HG02938 (cell line): ENCODE results near the gene KRTAP4-16.
"Not testable (repeated sequence)": the region's sequence is repeated elsewhere in the genome, so short reads cannot be mapped to it uniquely, and the experiment has no call there.

Experiments
- ATAC-seq: cut with Tn5 transposase; IDR thresholded peaks from one replicate; pipeline ENCODE4 v1.9.1; 2021; ENCODE audit warnings: mild to moderate bottlenecking, moderate library complexity; ENCODE audit not compliant: unreplicated experiment

KRTAP4-16 gene

DNA sequence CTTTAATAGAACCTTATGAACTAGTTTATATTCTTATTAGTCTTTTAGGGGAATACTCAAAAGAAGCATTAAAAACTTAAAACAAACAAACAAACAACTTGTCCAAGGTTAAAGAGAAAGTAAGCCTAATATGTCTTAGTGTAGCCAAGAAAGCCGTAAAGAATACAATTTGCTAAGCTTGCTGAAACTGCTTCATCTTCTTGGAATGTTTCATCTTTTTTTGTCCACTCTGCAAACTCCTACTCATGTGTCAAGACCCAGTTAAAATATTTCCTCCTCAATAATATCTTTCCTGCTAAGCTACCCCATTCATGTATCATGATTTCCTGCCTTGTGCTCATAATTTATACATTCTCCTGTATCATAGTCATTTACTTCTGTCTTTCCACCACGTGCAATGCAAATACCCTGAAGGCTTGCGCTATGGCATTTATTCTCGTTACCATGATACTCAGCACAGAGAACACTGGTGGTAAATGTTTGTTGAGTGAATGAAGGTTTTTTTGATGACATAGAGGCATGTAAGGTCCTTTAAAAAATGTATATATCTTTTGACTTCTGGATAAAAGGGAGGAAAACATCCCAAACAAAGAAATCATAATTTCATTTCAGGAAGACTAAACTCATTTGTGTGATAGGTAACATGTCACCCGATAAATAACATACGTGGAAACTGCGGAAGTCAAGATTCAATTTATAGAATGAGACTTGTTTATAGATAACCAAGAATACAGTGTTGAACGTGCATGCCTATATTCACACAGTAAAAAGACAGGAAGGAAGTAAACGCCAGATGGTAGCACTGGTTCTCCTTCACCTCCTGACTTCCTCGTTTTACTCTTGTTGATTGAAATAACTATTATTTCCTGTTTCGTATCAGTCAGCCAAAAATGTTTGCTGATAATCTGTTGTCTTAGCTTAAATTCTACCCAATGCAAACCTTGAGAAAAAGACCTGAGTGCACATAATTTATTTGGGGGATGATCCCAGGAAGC is 18.0 kb upstream of the KRTAP4-16 start:
- ATAC-seq = not testable (repeated sequence)

- ATAC-seq = no peak
These were observed 16.7 kb upstream of the KRTAP4-16 start for GRCh38 chr17:41118721-41119120.

- ATAC-seq = not testable (repeated sequence)
These were observed 15.9 kb upstream of the KRTAP4-16 start, which contains the start of gene KRTAP4-11 for GRCh38 chr17:41117846-41118386. Gene KRTAP4-11, minus strand, starts transcription at chr17:41118373. Its CDS starts 58 bp downstream, at chr17:41118315.

- ATAC-seq = no peak
These were observed 14.3 kb upstream of the KRTAP4-16 start for GRCh38 chr17:41116297-41116696.

GRCh38 chr17:41111151-41111885 is 9.3 kb upstream of the KRTAP4-16 start:
- ATAC-seq = no peak

DNA sequence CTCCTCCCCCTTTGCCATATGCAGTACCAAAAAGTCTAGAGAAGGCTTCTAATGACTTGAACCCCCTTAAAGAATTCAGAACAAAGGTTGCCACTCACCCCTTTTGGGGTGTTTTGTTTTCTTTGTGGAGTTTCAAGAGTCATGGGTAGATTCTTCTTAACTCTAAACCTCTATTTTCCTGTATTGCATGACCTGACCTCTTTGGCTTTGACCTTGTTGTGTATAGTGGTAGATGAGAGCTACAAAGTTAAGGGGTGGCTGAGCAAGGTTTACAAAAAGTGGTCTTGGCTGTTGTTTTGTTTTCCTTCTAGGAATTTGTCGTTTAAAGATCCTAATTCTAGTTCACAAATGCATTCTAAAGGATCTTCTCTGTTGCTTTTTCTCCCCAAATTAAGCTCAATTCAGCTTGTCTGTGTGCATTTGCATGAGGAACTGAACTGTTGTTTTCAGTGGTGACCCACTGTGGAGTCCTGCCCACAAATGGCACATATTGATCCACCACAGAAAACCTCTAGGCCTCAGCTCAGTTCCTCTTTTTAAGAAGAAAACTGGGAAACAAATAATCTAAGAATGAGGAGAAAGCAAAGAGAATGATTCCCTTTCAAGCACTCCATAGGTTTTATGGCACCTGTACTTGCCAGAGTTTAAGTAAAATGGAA is 6.8 kb upstream of the KRTAP4-16 start:
- ATAC-seq = not testable (repeated sequence)

DNA sequence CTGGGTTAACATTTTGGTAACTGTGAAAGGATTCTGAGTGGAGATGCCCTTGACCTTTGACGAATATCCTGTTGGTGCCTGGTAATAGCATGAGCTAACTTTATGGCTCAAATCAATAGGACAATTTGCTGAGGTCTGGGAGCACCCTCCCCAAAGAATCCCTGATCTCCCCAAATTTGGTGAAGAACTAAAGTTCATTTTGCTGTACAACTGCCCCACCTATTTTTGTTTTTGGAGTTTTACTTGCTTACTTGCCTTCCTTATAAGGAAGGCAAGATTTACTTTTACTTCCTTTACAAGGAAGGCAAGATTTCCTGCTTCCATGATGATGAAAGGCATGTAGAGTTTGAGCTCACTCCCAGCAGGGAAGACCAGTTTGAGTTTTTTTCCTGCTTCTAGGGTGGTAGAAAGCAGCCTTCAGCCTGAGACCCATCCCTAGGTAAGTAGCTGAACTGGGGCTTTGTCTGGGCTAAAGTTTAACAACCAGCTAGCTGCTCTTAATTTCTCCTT is 6.0 kb upstream of the KRTAP4-16 start:
- no peak for ATAC-seq

- ATAC-seq = not testable (repeated sequence)
These were observed 3.3 kb upstream of the KRTAP4-16 start, which contains the start of gene KRTAP4-9 for GRCh38 chr17:41105347-41105746. Gene KRTAP4-9, plus strand, starts transcription at chr17:41105389. Its CDS starts 0 bp downstream, at chr17:41105389.

DNA sequence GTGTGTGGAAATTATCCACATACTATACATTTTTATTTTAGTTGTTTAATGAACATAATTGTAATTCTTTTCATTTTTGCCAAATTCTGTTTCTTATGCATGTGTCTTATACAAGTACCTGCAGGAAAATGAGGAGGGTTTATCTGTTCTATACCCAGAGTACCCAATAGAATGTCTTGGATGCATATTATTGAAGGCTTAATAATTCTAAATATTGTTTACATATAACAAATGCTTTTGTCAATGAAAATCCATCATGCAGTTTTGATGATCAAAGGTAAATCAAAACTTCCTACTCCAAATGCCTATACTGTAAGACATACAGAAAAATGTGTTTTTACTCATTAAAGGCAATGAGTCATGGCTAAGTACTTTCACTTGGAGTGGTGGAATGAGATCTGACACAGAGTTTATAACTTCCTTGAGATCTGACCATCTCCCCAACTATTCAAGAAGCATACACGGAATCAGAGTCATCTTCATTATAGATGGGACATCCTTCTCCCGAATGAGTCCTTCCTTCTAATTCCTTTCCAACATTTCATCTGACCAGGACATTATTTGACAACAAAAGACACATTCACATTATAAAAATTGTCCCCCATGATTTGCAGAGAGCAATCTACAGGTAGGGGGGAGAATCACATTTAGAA is 2.5 kb upstream of the KRTAP4-16 start:
- not testable (repeated sequence) for ATAC-seq

DNA sequence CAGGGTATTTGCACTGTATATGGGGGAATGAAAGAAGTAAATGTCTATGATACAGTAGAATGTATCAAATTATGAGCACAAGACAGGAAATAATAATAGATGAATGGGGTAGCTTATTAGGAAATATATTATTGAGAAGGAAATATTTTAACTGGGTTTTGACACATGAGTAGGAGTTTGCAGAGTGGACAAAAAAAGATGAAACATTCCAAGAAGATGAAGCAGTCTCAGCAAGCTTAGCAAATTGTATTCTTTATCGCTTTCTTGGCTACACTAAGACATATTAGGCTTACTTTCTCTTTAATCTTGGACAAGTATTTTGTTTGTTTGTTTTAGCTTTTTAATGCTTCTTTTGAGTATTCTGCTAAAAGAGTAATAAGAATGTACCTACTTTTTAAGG is 1.9 kb upstream of the KRTAP4-16 start:
- ATAC-seq = no peak

- ATAC-seq = not testable (repeated sequence)
These were observed 2.1 kb downstream of the KRTAP4-16 start for GRCh38 chr17:41099682-41100480.

- no peak for ATAC-seq
These were observed 3.5 kb downstream of the KRTAP4-16 start for GRCh38 chr17:41098481-41098880.

DNA sequence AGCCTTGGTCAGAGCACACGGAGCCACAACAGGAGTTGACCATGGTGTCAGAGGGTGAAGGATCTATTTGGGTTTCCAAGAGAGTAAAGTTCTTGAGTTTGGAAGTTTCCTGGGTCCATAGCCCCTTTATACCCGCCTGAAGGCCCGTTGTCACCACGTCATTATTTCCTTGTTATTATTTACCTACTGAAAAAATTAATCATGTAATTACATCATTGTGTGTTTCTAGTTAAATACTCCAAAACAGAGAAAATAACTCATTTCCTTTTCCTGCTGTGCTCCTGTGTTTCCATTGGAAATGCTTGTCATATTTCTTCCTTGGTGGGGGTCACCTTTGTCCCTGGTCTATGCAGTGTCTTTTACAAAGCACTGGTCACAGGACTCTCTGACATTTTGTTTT is 4.0 kb downstream of the KRTAP4-16 start, which contains the start of gene KRTAP4-8:
TSS of gene KRTAP4-8 (minus strand) at position 101 of the 400 bp plus-strand sequence. CDS start at position 43, 58 bp downstream.
- ATAC-seq = no peak

DNA sequence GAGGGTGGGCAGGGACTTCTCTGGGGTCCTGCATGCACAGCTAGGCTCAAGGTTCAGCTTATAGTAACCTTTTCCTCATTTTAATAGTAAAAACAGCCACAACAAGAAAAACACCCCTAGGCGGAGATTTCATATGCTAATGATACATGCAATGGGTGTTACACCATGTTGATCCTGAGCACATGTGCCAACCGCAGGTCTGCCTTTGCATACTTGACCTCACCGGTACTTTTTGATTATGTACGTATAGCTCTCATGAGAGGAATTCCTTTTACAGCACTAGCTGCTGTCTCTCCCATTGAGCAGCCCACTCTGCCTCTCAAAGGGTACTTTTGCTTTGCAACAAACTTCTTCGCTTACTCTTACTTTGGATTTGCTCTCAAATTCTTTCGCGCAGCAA is 6.0 kb downstream of the KRTAP4-16 start:
- ATAC-seq = no peak

DNA sequence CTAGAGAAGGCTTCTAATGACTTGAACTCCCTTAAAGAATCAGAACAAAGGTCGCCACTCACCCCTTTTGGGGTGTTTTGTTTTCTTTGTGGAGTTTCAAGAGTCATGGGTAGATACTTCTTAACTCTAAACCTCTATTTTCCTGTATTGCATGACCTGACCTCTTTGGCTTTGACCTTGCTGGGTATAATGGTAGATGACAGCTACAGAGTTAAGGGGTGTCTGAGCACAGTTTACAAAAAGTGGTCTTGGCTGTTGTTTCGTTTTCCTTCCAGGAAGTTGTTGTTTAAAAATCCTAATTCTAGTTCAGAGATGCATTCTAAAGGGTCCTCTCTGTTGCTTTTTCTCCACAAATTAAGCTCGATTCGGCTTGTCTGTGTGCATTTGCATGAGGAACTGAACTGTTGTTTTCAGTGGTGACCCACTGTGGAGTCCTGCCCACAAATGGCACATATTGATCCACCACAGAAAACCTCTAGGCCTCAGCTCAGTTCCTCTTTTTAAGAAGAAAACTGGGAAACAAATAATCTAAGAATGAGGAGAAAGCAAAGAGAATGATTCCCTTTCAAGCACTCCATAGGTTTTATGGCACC is 13.2 kb downstream of the KRTAP4-16 start:
- not testable (repeated sequence) for ATAC-seq

- not testable (repeated sequence) for ATAC-seq
These were observed 17.7 kb downstream of the KRTAP4-16 start, which contains the start of gene KRTAP4-7 for GRCh38 chr17:41084100-41084856. Gene KRTAP4-7, plus strand, starts transcription at chr17:41084150. Its CDS starts 57 bp downstream, at chr17:41084207.

GRCh38 chr17:41083427-41083826 is 18.6 kb downstream of the KRTAP4-16 start:
- not testable (repeated sequence) for ATAC-seq

- no peak for ATAC-seq
These were observed 19.4 kb downstream of the KRTAP4-16 start for GRCh38 chr17:41082626-41083025.
